Measurements from ENCODE around the gene SENP3. TPM values are rescaled to one million over a fixed set of nuclear protein-coding genes. Genes with fewer than 3 reads are reported as not detected.
A peak's percentile ranks its signal among the peaks of the same experiment; 100 is the strongest.

Gene SENP3
- total and polyA plus RNA-seq, 2 of the 4 experiments (the other 2 are of a cell fraction) = 82.4 to 120 TPM

GRCh38 chr17:7579834-7580603 is 18.3 kb downstream of the SENP3 start:
- POLR2A ChIA-PET (ENCODE audit: unreplicated experiment) = interaction anchor here (0.5 to 1.2 kb wide), 2 partner anchors 9 kb away, joined by 3 to 6 read pairs; no protein-coding TSS in a partner anchor
- Histone ChIP-seq H4K20me1 (ENCODE audit: insufficient read depth, low read length) (peaks cover 46% of the 10 kb centered on the region), H3K14ac (replicated peaks; ENCODE audit: low read depth, low read length) (peak overlapping the region; percentile 81), H2AFZ (replicated peaks; ENCODE audit: low read length, poor library complexity) (peak overlapping the region; percentile 70), H3K23ac (ENCODE audit: low read depth, low read length) (peak overlapping the region; percentile 7), H2AK9ac (replicated peaks; ENCODE audit: low read depth, low read length, poor library complexity) (peak overlapping the region; percentile 86), H4K8ac (ENCODE audit: low read depth in 2 of 2, low read length in 2 of 2) (peak overlapping the region in 1 of 2 experiments; percentile 78; a peak in 2 of 4 replicates), H3K4me2 (ENCODE audit: low read depth, low read length) (peak overlapping the region; percentile 23), H2BK120ac (ENCODE audit: low read depth, low read length) (peak overlapping the region; percentile 8; the same call in 1 of the 2 replicates), H2BK15ac (ENCODE audit: low read depth, low read length) (peak overlapping the region; percentile 4; the same call in 2 of the 3 replicates), H2AK5ac (ENCODE audit: low read depth, low read length) (peak overlapping the region; percentile 93), H3K9me1 (ENCODE audit: insufficient read depth, low read length) (peaks cover 19% of the 10 kb centered on the region), H3K4me1 (ENCODE audit: control insufficient read depth, insufficient read depth, low read length) (peaks cover 31% of the 10 kb centered on the region), H3K79me1 (ENCODE audit: low read depth in 1 of 2, low read length in 2 of 2) (peaks cover 16 to 82% of the 10 kb centered on the region in 2 experiments), H3K56ac (ENCODE audit: extremely low read depth, insufficient read depth, low read length) (no peak overlapping the region), H3K27ac (ENCODE audit: insufficient read depth, low read length) (peak overlapping the region; percentile 49), H3K27me3 (ENCODE audit: control insufficient read depth, insufficient read depth, low read length) (no peaks in the 10 kb centered on the region), H3K9me3 (ENCODE audit: control insufficient read depth, insufficient read depth, low read length) (no peaks in the 10 kb centered on the region), H3K4me3 (ENCODE audit: insufficient read depth, low read depth, low read length) (peak overlapping the region; percentile 1; the same call in 1 of the 2 replicates), H3K9ac (ENCODE audit: low read depth, low read length) (peak overlapping the region; percentile 8), H4K91ac (ENCODE audit: insufficient read depth, low read depth, low read length) (peak overlapping the region; percentile 63), H2BK5ac (ENCODE audit: low read depth, low read length, poor library complexity, severe bottlenecking) (peak overlapping the region; percentile 76), H3K36me3 (ENCODE audit: control insufficient read depth, insufficient read depth, low read length) (peaks cover 42% of the 10 kb centered on the region), H2BK20ac (ENCODE audit: low read depth, low read length) (no peak overlapping the region; the same call in 1 of the 2 replicates), H4K5ac (ENCODE audit: low read depth, low read length) (peak overlapping the region; percentile 72), H3K4ac (ENCODE audit: low read depth, low read length) (peak overlapping the region; percentile 78), H3K18ac (ENCODE audit: low read depth, low read length) (peak overlapping the region; percentile 3; the same call in 1 of the 2 replicates)
- dilution Hi-C loops (cut with HindIII; ENCODE audit: low sequenced_read_pairs, unreplicated experiment) (no loop called here), in situ Hi-C loops (cut with MboI; ENCODE audit: low sequenced_read_pairs) (no loop called here), intact Hi-C loops (cut with micrococcal nuclease) (no loop called here)
- no peak for DNase-seq
- 65% methylated on average over 6 of the region's 12 CpGs; no CpG with 5 or more reads in 1 of the 2 experiments for WGBS, 2 experiments (ENCODE audit: extremely low coverage in 2 of 2, insufficient read length in 1 of 2)
- ATAC-seq (ENCODE audit: low read depth) = no peak
- no TSS peak for BruUV-seq (replicated peaks)
- CTCF ChIA-PET = interaction anchor here (1.3 kb wide), 1 partner anchor 108 kb away, joined by 4 read pairs; the partner anchor contains the start of genes TP53 and WRAP53
- TF ChIP-seq FOS (IDR thresholded peaks at IDR 0.05; ENCODE audit: low read depth, low read length) (no peak), NFE2L2 (IDR thresholded peaks at IDR 0.05; ENCODE audit: low read depth, low read length) (no peak), RCOR1 (IDR thresholded peaks at IDR 0.05; ENCODE audit: insufficient replicate concordance, low read length) (no peak), USF2 (IDR thresholded peaks at IDR 0.05; ENCODE audit: low read depth, low read length) (no peak), SMC3 (IDR thresholded peaks at IDR 0.05; ENCODE audit: low read depth, low read length) (no peak), CHD1 (IDR thresholded peaks at IDR 0.05; ENCODE audit: low read depth, low read length) (no peak), RAD21 (IDR thresholded peaks at IDR 0.05; ENCODE audit: low read length) (no peak), POLR2A (IDR thresholded peaks at IDR 0.05; ENCODE audit: low read depth, low read length) (no peak), CEBPB (IDR thresholded peaks at IDR 0.05; ENCODE audit: low read depth, low read length) (no peak), RFX5 (IDR thresholded peaks at IDR 0.05; ENCODE audit: low read depth, low read length) (no peak), MAFK (IDR thresholded peaks at IDR 0.05; ENCODE audit: low read depth, low read length) (no peak), CTCF (conservative IDR thresholded peaks at IDR 0.05; ENCODE audit: low read depth, low read length) (no peak), MAZ (IDR thresholded peaks at IDR 0.05; ENCODE audit: borderline replicate concordance, low read depth, low read length) (no peak)
- TF ChIP-seq, protein P1, sequence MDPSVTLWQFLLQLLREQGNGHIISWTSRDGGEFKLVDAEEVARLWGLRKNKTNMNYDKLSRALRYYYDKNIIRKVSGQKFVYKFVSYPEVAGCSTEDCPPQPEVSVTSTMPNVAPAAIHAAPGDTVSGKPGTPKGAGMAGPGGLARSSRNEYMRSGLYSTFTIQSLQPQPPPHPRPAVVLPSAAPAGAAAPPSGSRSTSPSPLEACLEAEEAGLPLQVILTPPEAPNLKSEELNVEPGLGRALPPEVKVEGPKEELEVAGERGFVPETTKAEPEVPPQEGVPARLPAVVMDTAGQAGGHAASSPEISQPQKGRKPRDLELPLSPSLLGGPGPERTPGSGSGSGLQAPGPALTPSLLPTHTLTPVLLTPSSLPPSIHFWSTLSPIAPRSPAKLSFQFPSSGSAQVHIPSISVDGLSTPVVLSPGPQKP (IDR thresholded peaks at IDR 0.05; ENCODE audit: borderline replicate concordance, low read depth, low read length) = no peak

Measured in IMR-90 (cell line).